CD4-positive, alpha-beta T cell treated with Interleukin-17A for 1 hour (primary cell): ENCODE data around the gene SPACA4.

Source experiments
- DNase-seq: peaks from one replicate; pipeline ENCODE4 v3.0.0-alpha.2; 2020

Gene SPACA4

DNA sequence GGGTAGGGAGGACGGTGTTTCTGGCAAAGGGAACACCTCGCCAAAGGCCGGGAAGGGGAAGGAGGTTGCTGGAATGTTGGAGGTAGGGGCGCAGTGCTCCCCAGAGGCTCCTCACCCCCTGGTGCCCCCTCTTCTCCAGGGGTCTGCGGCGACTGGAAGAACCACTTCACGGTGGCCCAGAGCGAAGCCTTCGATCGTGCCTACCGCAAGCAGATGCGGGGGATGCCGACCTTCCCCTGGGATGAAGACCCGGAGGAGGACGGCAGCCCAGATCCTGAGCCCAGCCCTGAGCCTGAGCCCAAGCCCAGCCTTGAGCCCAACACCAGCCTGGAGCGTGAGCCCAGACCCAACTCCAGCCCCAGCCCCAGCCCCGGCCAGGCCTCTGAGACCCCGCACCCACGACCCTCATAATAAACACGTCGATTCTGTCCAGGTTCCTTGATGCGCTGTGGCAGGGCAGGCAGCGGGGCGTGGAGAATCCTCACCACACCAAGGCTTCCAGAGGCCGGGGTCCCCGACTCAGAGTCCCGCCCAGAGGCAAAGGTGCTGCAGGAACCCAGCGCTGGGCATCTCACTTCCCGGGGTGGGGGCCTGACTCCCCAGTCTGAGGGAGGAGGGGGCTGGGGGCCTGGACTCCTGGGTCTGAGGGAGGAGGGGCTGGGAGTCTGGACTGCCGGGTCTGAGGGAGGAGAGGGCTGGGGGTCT, 7.4 kb upstream of the SPACA4 start:
- no peak for DNase-seq

DNA sequence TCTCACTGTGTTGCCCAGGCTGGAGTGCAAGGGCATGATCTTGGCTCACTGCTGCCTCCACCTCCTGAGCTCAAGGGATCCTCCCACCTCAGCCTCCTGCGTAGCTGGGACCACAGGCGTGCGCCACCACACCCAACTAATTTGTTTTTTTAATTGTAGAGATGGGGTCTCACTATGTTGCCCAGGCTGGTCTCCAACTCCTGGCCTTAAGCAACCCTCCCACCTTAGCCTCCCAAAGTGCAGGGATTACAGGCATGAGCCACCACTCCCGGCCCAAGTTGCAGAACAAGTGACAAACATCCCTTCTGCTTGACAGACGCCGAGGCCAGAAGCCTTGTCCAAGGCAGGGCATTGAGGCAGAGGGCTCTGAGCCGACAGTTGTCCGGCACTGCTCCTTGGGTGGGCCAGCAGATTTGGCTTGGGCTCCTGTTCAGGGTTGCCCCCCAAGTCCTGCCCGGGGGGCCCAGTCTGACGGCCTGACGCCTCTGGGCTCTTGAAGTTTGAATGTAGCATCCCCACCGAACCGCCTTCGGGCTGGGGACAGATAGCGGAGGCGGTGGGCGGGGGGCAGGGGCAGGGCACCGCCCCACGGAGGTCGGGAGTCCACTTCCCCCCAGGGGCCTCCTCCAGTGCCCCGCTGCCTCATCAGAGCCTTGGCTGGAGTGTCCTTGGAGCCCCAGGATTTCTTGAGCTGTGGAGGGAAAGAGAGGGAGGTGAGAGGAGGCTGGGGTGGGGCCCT, 5.7 kb upstream of the SPACA4 start:
- DNase-seq = no peak

- no peak for DNase-seq
Measured at GRCh38 chr19:48603001-48603400, 3.5 kb upstream of the SPACA4 start.

DNA sequence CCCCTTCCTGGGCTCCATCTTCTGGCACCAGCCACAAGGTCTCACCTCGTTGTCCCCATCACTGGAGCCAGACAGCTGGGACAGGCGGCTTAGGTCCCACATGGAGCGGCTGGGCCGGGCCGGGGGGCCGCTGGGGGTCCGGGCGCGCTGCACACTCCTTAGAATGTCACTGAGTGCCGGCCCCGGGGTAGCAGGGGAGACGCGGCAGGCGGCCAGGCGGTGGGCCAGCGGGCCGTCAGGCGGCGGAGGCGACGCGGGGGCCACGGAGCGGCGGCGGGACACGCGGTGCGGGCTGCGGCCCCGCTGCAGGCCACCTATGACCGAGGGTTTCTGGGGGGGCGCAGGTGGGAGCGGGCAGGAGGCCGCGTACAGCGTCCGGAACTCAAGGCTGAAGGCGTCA, 3.1 kb upstream of the SPACA4 start:
- DNase-seq = no peak

- no peak for DNase-seq
Measured at GRCh38 chr19:48603850-48604249, 2.7 kb upstream of the SPACA4 start.

- DNase-seq = no peak
Measured at GRCh38 chr19:48607359-48607755, 815 bp downstream of the SPACA4 start.

- peak; percentile 75 for DNase-seq
Measured at GRCh38 chr19:48608798-48609263, 2.3 kb downstream of the SPACA4 start.

DNA sequence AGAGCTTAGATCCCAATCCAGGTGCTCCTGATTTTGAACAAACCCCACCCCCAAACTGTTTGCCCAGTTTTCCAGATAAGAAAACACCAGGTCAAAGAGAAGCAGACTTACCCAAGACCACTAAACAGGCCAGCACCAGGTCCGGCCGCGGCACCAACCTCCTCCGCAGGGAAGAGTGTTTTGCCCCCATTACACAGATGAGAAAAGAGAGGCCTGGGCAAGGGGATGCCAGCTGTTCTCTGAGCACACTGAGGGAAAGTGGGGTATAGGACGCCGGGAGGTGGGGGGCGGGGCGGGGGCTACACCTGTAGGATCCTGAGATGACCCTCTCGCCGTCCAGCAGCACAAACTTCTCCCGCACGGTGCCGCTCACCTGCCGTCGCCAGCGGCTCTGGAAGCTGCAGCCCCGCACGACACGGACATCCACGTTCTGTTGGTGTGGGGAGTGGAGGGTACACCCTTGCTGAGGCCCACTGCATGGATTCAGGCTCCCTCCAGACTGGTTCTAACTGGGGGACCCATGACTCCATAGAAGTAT, 3.1 kb downstream of the SPACA4 start:
- no peak for DNase-seq

DNA sequence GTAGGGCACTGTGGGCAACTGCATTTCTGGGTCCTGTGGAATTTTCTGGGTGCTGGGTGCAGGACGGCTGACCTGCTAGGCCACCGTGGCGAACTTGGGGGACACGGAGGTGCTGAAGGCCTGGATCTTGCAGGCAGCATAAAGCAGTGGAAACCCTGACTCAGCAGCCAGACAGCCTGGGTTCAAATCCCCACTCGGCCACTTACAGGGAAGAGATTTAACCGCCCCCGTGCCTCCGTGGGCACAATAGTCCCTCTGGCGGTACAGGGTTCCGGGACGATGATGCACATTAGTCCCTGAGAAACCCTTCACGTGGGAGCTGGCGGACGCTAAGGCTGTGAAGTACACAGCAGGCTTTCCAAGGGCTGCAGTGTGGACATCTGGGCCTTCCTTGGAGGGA, 5.3 kb downstream of the SPACA4 start:
- no peak for DNase-seq

DNA sequence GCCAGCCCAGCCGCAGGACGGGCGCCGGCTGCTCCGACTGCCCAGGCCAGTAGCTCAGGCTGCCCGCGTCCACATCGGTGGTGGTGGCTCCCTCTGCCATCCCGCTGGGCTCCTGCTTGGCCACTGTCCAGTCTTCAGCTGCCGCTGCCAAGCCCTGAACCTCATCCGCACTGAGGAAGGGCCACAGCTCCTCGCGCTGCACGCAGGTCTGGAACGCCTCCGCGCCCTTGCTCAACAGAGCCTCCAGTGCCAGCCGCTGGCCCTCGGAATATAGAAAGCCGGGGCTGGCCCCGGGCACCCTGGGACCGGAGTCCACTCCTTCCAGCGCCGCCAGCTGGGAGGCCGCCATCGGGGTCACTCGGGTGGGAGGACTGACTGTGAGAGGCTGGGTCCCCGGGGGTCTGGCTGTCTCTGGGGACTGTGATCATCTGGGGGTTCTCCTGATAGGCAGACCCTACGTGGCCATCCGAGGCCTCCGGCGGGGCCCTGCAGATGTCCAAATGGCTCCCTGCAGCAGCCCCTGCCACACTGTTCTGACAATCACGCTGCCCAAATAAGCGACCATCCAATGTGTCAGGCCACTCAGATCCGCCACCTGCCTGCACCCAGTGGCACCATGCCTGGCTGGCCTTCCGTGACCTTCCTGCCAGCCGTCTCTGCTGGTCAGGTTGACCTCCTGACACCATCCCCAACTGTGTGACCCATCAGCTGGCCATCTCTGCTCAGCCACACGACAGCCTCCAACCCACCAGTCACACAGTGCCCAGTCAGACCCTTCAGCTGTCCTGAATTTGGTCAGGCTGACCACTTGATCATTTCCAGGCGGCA, 6.7 kb downstream of the SPACA4 start:
- no peak for DNase-seq

GRCh38 chr19:48613852-48614435, 7.4 kb downstream of the SPACA4 start:
- DNase-seq = no peak

DNA sequence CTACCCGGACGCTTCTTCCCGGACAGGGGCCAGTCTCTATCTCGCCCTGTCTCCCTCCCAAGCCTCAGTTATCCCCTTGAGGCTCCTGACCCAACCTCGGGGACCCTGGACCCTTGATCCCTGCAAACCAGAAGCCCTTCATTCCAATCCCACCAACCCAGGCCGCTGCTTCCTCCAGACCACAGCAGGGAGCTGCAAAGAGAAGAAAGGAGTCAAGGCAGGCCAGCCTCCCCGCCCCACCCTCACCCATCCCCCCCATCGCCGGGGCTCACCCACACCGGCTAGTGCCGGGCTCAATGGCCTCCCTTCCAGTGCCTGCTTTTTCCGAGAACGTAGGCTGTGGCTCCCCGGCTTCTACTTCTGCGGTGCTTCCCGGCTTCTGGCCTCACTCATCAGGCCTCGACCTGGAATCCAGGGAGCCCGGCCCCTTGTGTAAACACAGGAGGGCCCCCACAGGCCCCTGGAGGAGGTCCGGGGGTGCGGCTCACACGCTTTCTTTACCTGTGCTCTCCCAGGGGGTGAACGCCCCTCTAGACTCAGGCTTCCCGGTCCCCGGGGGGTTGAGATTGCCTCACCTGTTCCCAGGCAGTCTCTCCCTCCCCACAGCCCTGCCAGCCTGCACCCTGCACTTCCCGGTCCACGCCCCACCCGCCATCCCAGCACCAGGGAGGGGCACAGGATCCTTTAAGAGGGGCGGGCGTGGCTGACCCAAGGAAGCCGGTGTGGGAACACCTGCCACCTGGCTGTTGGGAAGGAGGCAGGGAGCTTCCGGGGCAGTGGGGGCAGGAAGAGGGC, 8.1 kb downstream of the SPACA4 start, which contains the start of gene FAM83E:
Gene FAM83E (minus strand): TSS at position 641 of the 795 bp plus-strand sequence. CDS start 1,704 bp downstream, outside the sequence.
- no peak for DNase-seq

DNA sequence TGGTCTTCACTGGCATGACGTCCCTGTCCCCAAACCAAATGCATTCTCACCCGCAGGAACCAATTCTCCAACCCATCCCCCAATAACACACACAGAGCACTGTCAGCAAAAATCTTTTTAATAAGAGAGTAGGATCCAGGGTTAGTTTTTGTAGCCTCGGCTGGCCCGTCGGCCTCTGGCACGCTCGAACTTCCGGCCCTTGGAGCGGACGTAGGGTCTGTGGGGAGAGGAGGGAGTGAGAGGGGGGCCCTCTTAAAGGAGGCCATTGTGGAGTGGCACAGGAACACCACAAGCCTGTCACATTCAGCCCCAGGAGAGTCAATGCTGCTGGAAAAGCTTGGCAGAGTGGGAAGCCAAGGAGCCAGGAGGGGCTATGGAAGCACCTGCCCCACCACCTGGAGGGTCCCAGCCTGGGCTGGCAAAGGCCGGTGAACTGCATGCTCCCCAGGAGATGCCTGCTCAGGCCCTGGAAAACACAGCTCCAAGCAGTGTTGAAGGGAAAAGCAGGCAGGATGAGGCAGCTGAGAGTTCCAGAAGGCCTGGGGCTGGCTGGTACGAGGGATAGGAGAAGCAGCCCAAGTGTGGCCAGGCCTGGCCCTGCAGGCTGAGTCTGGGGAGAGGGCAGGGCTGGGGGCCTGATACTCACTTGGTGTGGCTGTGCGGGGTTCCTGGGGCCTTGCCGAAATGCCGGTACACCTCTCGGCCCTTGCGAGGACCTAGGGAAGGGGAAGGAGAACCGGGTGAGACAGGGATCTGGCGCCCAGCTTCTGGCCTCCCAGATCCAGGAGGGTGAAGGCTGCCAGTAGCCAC, 8.9 kb downstream of the SPACA4 start:
- no peak for DNase-seq

DNA sequence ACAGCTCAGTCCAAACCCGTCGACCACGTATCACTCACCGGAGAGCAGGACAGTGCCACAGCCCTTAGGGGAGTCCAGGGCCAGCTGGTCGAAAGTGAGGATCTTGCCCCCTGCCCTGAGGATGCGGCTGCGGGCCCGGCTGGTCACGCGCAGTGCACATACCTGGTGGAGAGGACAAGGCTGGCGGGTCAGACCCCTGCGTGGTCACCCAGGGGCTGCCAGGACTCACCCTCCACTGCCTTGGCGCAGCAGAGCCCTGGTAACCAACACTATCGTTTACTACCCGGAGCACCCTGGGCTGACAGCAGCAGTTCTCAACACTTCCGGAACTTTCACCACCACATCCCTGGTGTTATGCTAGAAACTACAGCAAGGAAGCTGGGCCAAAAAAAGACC, 9.5 kb downstream of the SPACA4 start:
- DNase-seq = no peak

GRCh38 chr19:48616491-48617056, 10.0 kb downstream of the SPACA4 start:
- DNase-seq = no peak

DNA sequence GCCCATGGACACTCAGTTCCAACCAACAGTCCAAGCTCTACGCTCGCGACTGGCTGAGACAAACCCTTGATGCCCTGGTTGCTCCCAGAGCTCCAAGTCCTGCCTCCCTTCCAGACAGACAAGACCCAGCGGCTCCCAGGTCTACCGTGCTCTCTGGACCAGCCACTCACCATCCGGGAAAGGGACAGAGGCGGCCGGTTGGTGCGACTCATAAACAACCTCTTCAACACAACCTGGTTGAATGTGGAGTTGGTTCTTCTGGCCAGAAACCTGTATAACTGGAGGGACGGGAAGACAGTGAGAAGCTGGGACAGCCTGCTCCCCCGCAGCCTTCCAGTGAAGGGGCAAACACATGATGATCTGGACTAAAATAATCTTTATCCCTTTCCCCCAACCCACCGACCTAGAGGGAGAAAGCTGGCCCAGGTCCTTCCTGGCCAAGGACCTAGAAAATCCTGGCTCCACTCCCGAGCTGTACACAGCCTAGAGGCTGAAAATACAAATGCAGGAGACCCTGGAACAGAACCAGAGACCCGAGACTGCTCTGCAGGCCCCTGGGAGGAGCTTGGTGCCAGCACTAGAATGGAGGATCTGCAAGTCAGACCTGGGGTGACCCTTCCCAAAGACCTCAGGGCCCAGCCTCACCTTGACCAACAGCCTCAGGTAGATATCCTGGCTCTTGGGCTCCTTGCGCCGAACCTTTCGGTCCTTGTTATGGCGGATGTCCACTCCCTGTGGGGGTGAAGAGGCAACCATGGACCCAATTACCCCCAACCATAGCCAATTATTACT, 10.8 kb downstream of the SPACA4 start:
- DNase-seq = no peak

DNA sequence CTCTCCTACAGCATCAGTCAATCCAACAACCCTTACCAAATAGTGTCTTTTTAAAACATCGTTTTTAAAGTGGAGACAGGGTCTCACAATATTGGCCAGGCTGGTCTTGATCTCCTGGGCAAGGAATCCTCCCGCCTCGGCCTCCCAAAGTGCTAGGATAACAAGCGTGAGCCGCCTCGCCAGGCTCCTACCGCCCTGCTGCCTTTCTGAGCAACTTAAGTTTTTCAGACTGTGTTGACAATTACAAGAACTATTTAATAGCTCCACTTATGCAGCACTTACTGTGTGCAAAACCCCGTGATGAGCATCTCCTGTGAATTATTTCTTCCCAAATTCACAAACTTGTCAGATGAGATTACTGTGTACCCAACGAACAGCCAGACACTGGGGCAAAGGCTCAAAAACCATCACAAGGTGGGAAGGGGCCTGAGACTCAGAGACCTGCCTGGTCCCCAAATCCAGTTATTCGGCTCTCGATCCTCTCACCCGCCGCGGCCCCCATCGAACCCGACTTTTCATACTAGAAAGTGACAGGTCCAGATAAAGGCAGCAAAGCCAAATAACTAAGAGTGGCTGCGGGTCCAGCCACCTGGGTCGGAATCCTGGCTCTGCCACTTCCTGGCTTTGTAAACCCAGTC, 11.9 kb downstream of the SPACA4 start:
- no peak for DNase-seq

- DNase-seq = peak; percentile 98
Measured at GRCh38 chr19:48618916-48619691, 12.6 kb downstream of the SPACA4 start, which contains the start of the genes RPL18 and SPHK2. RPL18 (minus strand) TSS chr19:48619178; CDS start chr19:48619143, 35 bp downstream. SPHK2 (plus strand) TSS chr19:48619506; CDS start chr19:48620515, 1,009 bp downstream.
